Cardiac fibroblast (primary cell): ENCODE results near the gene FSTL1.

ENCODE experiments used
- DNase-seq, 2 donors: peaks; one replicate each; pipeline versions ENCODE4 v3.0.0 to v3.0.0-alpha.2; 2010; ENCODE audit warnings: low read depth in 2 of 2
- H3K4me3 ChIP-seq, 2 donors: replicated peaks in 1 of 2; 1 replicate in 1 of 2; 2 replicates in 1 of 2; pipeline ENCODE4 v1.5.1; 2011; ENCODE audit warnings: low read depth in 2 of 2, low read length in 2 of 2, mild to moderate bottlenecking in 2 of 2, moderate library complexity in 1 of 2
- CTCF ChIP-seq: IDR thresholded peaks from one replicate; pipeline ENCODE4 v1.5.1; 2011; ENCODE audit warnings: low read depth, mild to moderate bottlenecking, low read length, inconsistent platforms

FSTL1 gene

GRCh38 chr3:120357807-120358206 lies 93.0 kb downstream of the FSTL1 start:
- no peak overlapping the region for H3K4me3 ChIP-seq
- TF ChIP-seq CTCF: no peak
- no peak for DNase-seq

- TF ChIP-seq CTCF: no peak
- H3K4me3 ChIP-seq: no peak overlapping the region
- no peak for DNase-seq
Measured at GRCh38 chr3:120355486-120355885, 95.3 kb downstream of the FSTL1 start.

- DNase-seq: peak; percentile 2 to 19
- no peak overlapping the region for H3K4me3 ChIP-seq
- no peak for TF ChIP-seq CTCF
Measured at GRCh38 chr3:120353463-120353862, 97.3 kb downstream of the FSTL1 start.

- no peak for TF ChIP-seq CTCF
- no peak overlapping the region for H3K4me3 ChIP-seq
- no peak for DNase-seq
Measured at GRCh38 chr3:120352017-120352416, 98.8 kb downstream of the FSTL1 start.

- H3K4me3 ChIP-seq: peak overlapping the region in 1 of 2 donors; percentile 81
- no peak for TF ChIP-seq CTCF
- peak; percentile 78 to 86 for DNase-seq
Measured at GRCh38 chr3:120350401-120350941, 100.3 kb downstream of the FSTL1 start.

GRCh38 chr3:120349855-120350125 lies 101.0 kb downstream of the FSTL1 start:
- no peak for DNase-seq
- TF ChIP-seq CTCF: no peak

GRCh38 chr3:120348991-120349854 lies 101.6 kb downstream of the FSTL1 start, which contains the start of gene LRRC58:
Gene LRRC58 (minus strand): TSS chr3:120349354. CDS start chr3:120349243, 111 bp downstream.
- peak; percentile 2 for TF ChIP-seq CTCF
- DNase-seq: peak; percentile 90 to 97
- H3K4me3 ChIP-seq: peak within 1 kb of the TSS; percentile 81 to 86

More at GRCh38 chr3:120349855-120350125, 101.0 kb downstream of the FSTL1 start:
- peak overlapping the region; percentile 81 to 86 for H3K4me3 ChIP-seq
